Activated T-cell treated with anti-CD3 and anti-CD28 coated beads, Interleukin-2, amount 50 U/mL, for 48 hours (primary cell): Measurements from ENCODE around the gene ANKRD13B.

Source experiments
- DNase-seq, 2 experiments: peaks; one replicate each; pipeline ENCODE4 v3.0.0-alpha.2; 2020

Gene ANKRD13B

GRCh38 chr17:29569245-29569950, 23.5 kb upstream of the ANKRD13B start:
- DNase-seq: no peak

GRCh38 chr17:29570521-29570920, 22.4 kb upstream of the ANKRD13B start:
- DNase-seq: no peak

GRCh38 chr17:29571486-29571882, 21.4 kb upstream of the ANKRD13B start:
- no peak for DNase-seq

GRCh38 chr17:29571883-29572681, 20.9 kb upstream of the ANKRD13B start:
- peak in 1 of 2 experiments; percentile 30 for DNase-seq

GRCh38 chr17:29572691-29573557, 20.0 kb upstream of the ANKRD13B start:
- DNase-seq: peak; percentile 77 to 82

- no peak for DNase-seq
Observed at GRCh38 chr17:29573558-29573869, 19.4 kb upstream of the ANKRD13B start.

GRCh38 chr17:29573871-29574731, 18.8 kb upstream of the ANKRD13B start:
- DNase-seq: no peak

GRCh38 chr17:29574732-29575510, 18.0 kb upstream of the ANKRD13B start:
- no peak for DNase-seq

- no peak for DNase-seq
Observed at GRCh38 chr17:29575511-29576213, 17.3 kb upstream of the ANKRD13B start.

GRCh38 chr17:29576214-29577000, 16.5 kb upstream of the ANKRD13B start:
- DNase-seq: no peak

GRCh38 chr17:29577001-29577370, 15.9 kb upstream of the ANKRD13B start:
- DNase-seq: no peak

GRCh38 chr17:29577385-29578211, 15.3 kb upstream of the ANKRD13B start:
- no peak for DNase-seq

- DNase-seq: no peak
Observed at GRCh38 chr17:29578626-29579485, 14.1 kb upstream of the ANKRD13B start.

- DNase-seq: peak; percentile 93 to 94
Observed at GRCh38 chr17:29579866-29580771, 12.8 kb upstream of the ANKRD13B start.

- DNase-seq: no peak
Observed at GRCh38 chr17:29581583-29582253, 11.2 kb upstream of the ANKRD13B start.

- DNase-seq: no peak
Observed at GRCh38 chr17:29582254-29582765, 10.6 kb upstream of the ANKRD13B start.
